Measurements from ENCODE around the gene PTPRG. TPM values are rescaled to one million over a fixed set of nuclear protein-coding genes. Genes with fewer than 3 reads are reported as not detected.

Gene PTPRG
- total RNA-seq, 2 experiments from 2014 or later, result not detected

- no peaks in the 10 kb centered on the region for H3K9me3 Mint-ChIP-seq (ENCODE audit: insufficient read depth)
- H3K4me3 Mint-ChIP-seq, result no peak overlapping the region
- ATAC-seq (no peak), DNase-seq (no peak)
- H3K36me3 Mint-ChIP-seq (ENCODE audit: low read depth), result no peaks in the 10 kb centered on the region
- ChIA-PET CTCF (no interaction called here), POLR2A (no interaction called here)
- no peak overlapping the region for H3K27ac Mint-ChIP-seq
- no peaks in the 10 kb centered on the region for H3K4me1 Mint-ChIP-seq (ENCODE audit: low read depth)
- H3K27me3 Mint-ChIP-seq (ENCODE audit: low read depth), result no peaks in the 10 kb centered on the region
Measured at GRCh38 chr3:62153231-62153630, 591.9 kb downstream of the PTPRG start.

GRCh38 chr3:62154457-62155148 lies 593.2 kb downstream of the PTPRG start:
- ChIA-PET POLR2A (no interaction called here), CTCF (no interaction called here)
- H3K4me1 Mint-ChIP-seq (ENCODE audit: low read depth), result no peaks in the 10 kb centered on the region
- H3K27ac Mint-ChIP-seq, result no peak overlapping the region
- DNase-seq (no peak), ATAC-seq (no peak)
- no peaks in the 10 kb centered on the region for H3K27me3 Mint-ChIP-seq (ENCODE audit: low read depth)
- no peak overlapping the region for H3K4me3 Mint-ChIP-seq
- no peaks in the 10 kb centered on the region for H3K36me3 Mint-ChIP-seq (ENCODE audit: low read depth)
- H3K9me3 Mint-ChIP-seq (ENCODE audit: insufficient read depth), result no peaks in the 10 kb centered on the region

- H3K36me3 Mint-ChIP-seq (ENCODE audit: low read depth), result no peaks in the 10 kb centered on the region
- no peak overlapping the region for H3K4me3 Mint-ChIP-seq
- DNase-seq, result no peak
- no peaks in the 10 kb centered on the region for H3K27me3 Mint-ChIP-seq (ENCODE audit: low read depth)
- H3K4me1 Mint-ChIP-seq (ENCODE audit: low read depth), result no peaks in the 10 kb centered on the region
- ATAC-seq, result no peak
- ChIA-PET CTCF (no interaction called here), POLR2A (no interaction called here)
- H3K27ac Mint-ChIP-seq, result no peak overlapping the region
- H3K9me3 Mint-ChIP-seq (ENCODE audit: insufficient read depth), result no peaks in the 10 kb centered on the region
Measured at GRCh38 chr3:62159056-62159708, 597.8 kb downstream of the PTPRG start.

GRCh38 chr3:62159709-62160092 lies 598.3 kb downstream of the PTPRG start:
- ChIA-PET POLR2A (no interaction called here), CTCF (no interaction called here)
- no peak for ATAC-seq
- no peaks in the 10 kb centered on the region for H3K9me3 Mint-ChIP-seq (ENCODE audit: insufficient read depth)
- H3K27ac Mint-ChIP-seq, result no peak overlapping the region
- no peak for DNase-seq
- no peaks in the 10 kb centered on the region for H3K27me3 Mint-ChIP-seq (ENCODE audit: low read depth)
- H3K36me3 Mint-ChIP-seq (ENCODE audit: low read depth), result no peaks in the 10 kb centered on the region
- H3K4me1 Mint-ChIP-seq (ENCODE audit: low read depth), result no peaks in the 10 kb centered on the region
- H3K4me3 Mint-ChIP-seq, result no peak overlapping the region

- no peaks in the 10 kb centered on the region for H3K27me3 Mint-ChIP-seq (ENCODE audit: low read depth)
- no peaks in the 10 kb centered on the region for H3K9me3 Mint-ChIP-seq (ENCODE audit: insufficient read depth)
- no peaks in the 10 kb centered on the region for H3K4me1 Mint-ChIP-seq (ENCODE audit: low read depth)
- H3K27ac Mint-ChIP-seq, result no peak overlapping the region
- ChIA-PET POLR2A (no interaction called here), CTCF (no interaction called here)
- no peak for ATAC-seq
- H3K4me3 Mint-ChIP-seq, result no peak overlapping the region
- no peaks in the 10 kb centered on the region for H3K36me3 Mint-ChIP-seq (ENCODE audit: low read depth)
- DNase-seq, result no peak
Measured at GRCh38 chr3:62161371-62161770, 600.0 kb downstream of the PTPRG start.

- ATAC-seq (no peak), DNase-seq (no peak)
- Mint-ChIP-seq H3K4me1 (ENCODE audit: low read depth) (no peaks in the 10 kb centered on the region), H3K27me3 (ENCODE audit: low read depth) (no peaks in the 10 kb centered on the region), H3K36me3 (ENCODE audit: low read depth) (no peaks in the 10 kb centered on the region), H3K27ac (no peak overlapping the region), H3K4me3 (no peak overlapping the region), H3K9me3 (ENCODE audit: insufficient read depth) (no peaks in the 10 kb centered on the region)
- ChIA-PET POLR2A (no interaction called here), CTCF (no interaction called here)
Measured at GRCh38 chr3:62164196-62164595, 602.8 kb downstream of the PTPRG start.

GRCh38 chr3:62164746-62165145 lies 603.4 kb downstream of the PTPRG start:
- ChIA-PET POLR2A (no interaction called here), CTCF (no interaction called here)
- Mint-ChIP-seq H3K27ac (no peak overlapping the region), H3K4me3 (no peak overlapping the region), H3K9me3 (ENCODE audit: insufficient read depth) (no peaks in the 10 kb centered on the region), H3K36me3 (ENCODE audit: low read depth) (no peaks in the 10 kb centered on the region), H3K4me1 (ENCODE audit: low read depth) (peaks cover 4% of the 10 kb centered on the region), H3K27me3 (ENCODE audit: low read depth) (no peaks in the 10 kb centered on the region)
- ATAC-seq, result no peak
- DNase-seq, result no peak

- no peak overlapping the region for H3K27ac Mint-ChIP-seq
- H3K36me3 Mint-ChIP-seq (ENCODE audit: low read depth), result no peaks in the 10 kb centered on the region
- H3K4me3 Mint-ChIP-seq, result no peak overlapping the region
- H3K27me3 Mint-ChIP-seq (ENCODE audit: low read depth), result no peaks in the 10 kb centered on the region
- H3K4me1 Mint-ChIP-seq (ENCODE audit: low read depth), result peaks cover 8% of the 10 kb centered on the region
- H3K9me3 Mint-ChIP-seq (ENCODE audit: insufficient read depth), result no peaks in the 10 kb centered on the region
- ATAC-seq (no peak), DNase-seq (no peak)
- CTCF ChIA-PET, result no interaction called here
- POLR2A ChIA-PET, result no interaction called here
Measured at GRCh38 chr3:62167566-62168262, 606.3 kb downstream of the PTPRG start.

GRCh38 chr3:62168356-62168755 lies 607.0 kb downstream of the PTPRG start:
- ChIA-PET CTCF (no interaction called here), POLR2A (no interaction called here)
- no peaks in the 10 kb centered on the region for H3K36me3 Mint-ChIP-seq (ENCODE audit: low read depth)
- H3K4me3 Mint-ChIP-seq, result no peak overlapping the region
- H3K9me3 Mint-ChIP-seq (ENCODE audit: insufficient read depth), result no peaks in the 10 kb centered on the region
- no peak for DNase-seq
- H3K4me1 Mint-ChIP-seq (ENCODE audit: low read depth), result peaks cover 8% of the 10 kb centered on the region
- no peak overlapping the region for H3K27ac Mint-ChIP-seq
- H3K27me3 Mint-ChIP-seq (ENCODE audit: low read depth), result no peaks in the 10 kb centered on the region
- ATAC-seq, result no peak

GRCh38 chr3:62169906-62170660 lies 608.7 kb downstream of the PTPRG start:
- H3K9me3 Mint-ChIP-seq (ENCODE audit: insufficient read depth), result no peaks in the 10 kb centered on the region
- ATAC-seq (no peak), DNase-seq (no peak)
- ChIA-PET POLR2A (no interaction called here), CTCF (no interaction called here)
- H3K27ac Mint-ChIP-seq, result no peak overlapping the region
- H3K4me3 Mint-ChIP-seq, result no peak overlapping the region
- no peaks in the 10 kb centered on the region for H3K27me3 Mint-ChIP-seq (ENCODE audit: low read depth)
- no peaks in the 10 kb centered on the region for H3K36me3 Mint-ChIP-seq (ENCODE audit: low read depth)
- peaks cover 8% of the 10 kb centered on the region for H3K4me1 Mint-ChIP-seq (ENCODE audit: low read depth)

- Mint-ChIP-seq H3K4me1 (ENCODE audit: low read depth) (peaks cover 8% of the 10 kb centered on the region), H3K27ac (no peak overlapping the region)
Measured at GRCh38 chr3:62171789-62172188, 610.4 kb downstream of the PTPRG start.

GRCh38 chr3:62172199-62172598 lies 610.8 kb downstream of the PTPRG start:
- Mint-ChIP-seq H3K27ac (no peak overlapping the region), H3K4me3 (no peak overlapping the region), H3K4me1 (ENCODE audit: low read depth) (peaks cover 8% of the 10 kb centered on the region), H3K9me3 (ENCODE audit: insufficient read depth) (no peaks in the 10 kb centered on the region), H3K36me3 (ENCODE audit: low read depth) (no peaks in the 10 kb centered on the region), H3K27me3 (ENCODE audit: low read depth) (no peaks in the 10 kb centered on the region)
- ChIA-PET POLR2A (no interaction called here), CTCF (interaction anchor here (0.7 kb wide), 1 partner anchor 16 kb away, joined by 3 read pairs; no protein-coding TSS in a partner anchor)
- DNase-seq, result no peak
- no peak for ATAC-seq

More at GRCh38 chr3:62171789-62172188, 610.4 kb downstream of the PTPRG start:
- POLR2A ChIA-PET, result no interaction called here
- no peaks in the 10 kb centered on the region for H3K36me3 Mint-ChIP-seq (ENCODE audit: low read depth)
- no peaks in the 10 kb centered on the region for H3K9me3 Mint-ChIP-seq (ENCODE audit: insufficient read depth)
- no peak overlapping the region for H3K4me3 Mint-ChIP-seq
- CTCF ChIA-PET, result interaction anchor here (0.7 kb wide), 1 partner anchor 17 kb away, joined by 3 read pairs; no protein-coding TSS in a partner anchor
- H3K27me3 Mint-ChIP-seq (ENCODE audit: low read depth), result no peaks in the 10 kb centered on the region
- ATAC-seq, result no peak
- no peak for DNase-seq

Measured in activated CD8-positive, alpha-beta T cell treated with anti-CD3 and anti-CD28 coated beads, Interleukin-2, amount 10 ng/mL, durations not matched to agents 7 days and 5 days (primary cell).